ENCODE data around the gene VPS51.
"Not testable (repeated sequence)": the region's sequence is repeated elsewhere in the genome, so short reads cannot be mapped to it uniquely, and the experiment has no call there.

VPS51 gene

DNA sequence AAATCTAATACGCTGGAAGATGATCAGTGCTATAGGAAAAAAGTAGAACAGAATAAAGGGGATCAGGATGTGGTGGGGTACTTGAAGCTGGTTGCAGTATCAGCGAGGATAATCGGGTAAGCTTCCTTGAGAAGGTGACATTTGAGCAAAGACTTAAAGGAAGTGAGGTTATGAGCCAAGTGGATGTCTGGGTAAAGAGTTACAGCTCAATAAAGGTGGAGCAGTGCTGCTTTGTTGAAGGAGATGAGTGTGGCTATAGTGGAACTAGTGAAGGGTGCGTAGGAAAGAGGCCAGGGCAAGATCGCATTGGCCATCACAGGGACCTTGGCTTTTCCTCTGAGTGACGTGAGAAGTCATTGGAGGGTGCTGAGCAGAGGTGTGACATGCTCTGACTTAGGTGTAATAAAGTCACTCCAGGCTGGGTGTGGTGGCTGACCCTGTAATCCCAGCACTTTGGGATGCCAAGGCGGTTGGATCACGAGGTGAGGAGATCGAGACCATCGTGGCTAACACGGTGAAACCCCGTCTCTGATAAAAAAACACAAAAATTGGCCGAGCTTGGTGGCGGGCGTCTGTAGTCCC lies 40.6 kb downstream of the VPS51 start:
- DNase-seq: no peak

DNA sequence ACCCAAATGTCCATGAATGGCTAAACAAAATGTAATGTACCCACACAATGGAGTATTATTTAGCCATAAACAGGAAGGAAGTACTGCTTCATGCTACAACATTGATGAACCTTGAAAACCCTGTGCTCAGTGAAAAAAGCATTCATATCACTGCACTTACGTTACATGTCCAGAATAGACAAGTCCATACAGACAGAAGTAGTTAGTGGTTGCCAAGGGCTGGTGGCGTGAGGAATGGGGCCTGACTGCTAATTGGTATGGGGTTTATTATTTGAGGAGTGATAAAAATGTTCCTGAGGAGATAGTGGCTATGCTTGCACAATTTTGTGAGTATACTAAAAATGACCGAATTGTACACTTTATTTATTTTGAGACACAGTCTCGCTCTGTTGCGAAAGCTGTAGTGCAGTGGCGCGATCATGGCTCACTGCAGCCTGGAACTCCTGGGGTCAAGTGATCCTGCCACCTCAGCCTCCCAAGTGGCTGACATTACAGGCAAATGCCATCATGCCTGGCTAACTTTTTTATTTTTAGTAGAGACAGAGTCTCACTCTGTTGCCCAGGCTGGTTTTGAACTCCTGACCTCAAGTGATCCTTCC lies 46.0 kb downstream of the VPS51 start:
- no peak for DNase-seq

DNA sequence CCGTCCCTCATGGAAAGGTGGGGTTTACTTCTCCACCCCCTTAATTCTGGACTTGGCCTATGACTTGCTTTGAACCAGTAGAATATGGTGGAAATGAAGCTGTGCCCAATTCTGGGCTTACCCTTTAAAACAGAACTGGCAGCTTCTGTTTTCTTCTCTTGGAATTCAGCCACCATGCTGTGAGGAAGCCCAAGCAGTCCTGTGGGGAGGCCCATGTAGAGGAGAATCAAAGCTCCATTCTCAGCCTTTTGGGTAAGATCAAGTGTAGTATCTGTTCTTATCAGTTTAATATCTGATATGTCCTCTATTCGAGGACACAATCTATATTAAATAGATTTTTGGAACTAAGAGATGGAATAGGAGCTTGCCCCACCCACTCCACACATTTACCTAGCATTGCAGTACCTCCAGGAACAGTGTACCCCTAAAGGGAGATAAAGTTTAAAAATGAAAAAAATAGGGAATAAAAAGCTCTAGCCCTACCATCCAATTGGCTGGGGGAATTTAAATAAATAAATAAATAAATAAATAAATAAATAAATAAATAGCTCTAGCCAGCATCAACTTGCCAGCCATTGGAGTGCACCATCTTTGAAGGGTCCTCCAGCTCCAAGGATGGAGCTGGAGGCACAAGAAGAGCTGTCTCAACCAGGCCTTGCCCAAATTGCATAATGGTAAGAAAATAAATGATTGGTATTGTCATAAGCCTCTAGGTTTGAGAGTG lies 51.5 kb downstream of the VPS51 start:
- no peak for DNase-seq

DNA sequence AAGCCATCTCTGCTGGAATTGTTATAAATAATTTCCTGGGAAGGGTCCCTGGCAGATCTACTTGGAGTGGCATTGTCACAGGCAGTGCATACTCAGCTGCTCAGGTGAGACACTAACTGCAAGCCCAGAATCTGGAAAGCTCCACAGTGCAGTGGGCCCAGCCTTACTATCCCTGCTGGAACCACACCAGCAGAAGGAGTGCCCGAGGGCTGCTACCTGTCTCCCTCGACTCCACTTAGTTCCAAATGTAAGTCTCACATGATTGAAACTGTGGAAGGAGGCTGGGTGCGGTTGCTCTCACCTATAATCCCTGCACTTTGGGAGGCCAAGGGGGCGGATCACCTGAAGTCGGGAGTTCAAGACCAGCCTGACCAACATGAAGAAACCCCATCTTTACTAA lies 52.6 kb downstream of the VPS51 start:
- no peak for DNase-seq

DNA sequence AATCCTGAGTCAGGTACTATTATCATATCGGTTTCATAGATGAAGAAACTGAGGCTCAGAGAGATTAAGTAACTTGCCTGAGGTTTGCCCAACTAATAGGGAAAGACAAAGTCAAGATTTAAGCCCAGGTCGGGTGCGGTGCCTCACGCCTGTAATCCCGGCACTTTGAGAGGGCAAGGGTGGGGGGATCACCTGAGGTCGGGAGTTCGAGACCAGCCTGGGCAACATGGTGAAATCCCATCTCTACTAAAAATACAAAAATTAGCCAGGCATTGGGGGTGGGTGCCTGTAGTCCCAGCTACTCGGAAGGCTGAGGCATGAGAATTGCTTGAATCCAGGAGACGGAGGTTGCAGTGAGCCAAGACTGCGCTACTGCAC lies 54.1 kb downstream of the VPS51 start:
- not testable (repeated sequence) for DNase-seq

DNA sequence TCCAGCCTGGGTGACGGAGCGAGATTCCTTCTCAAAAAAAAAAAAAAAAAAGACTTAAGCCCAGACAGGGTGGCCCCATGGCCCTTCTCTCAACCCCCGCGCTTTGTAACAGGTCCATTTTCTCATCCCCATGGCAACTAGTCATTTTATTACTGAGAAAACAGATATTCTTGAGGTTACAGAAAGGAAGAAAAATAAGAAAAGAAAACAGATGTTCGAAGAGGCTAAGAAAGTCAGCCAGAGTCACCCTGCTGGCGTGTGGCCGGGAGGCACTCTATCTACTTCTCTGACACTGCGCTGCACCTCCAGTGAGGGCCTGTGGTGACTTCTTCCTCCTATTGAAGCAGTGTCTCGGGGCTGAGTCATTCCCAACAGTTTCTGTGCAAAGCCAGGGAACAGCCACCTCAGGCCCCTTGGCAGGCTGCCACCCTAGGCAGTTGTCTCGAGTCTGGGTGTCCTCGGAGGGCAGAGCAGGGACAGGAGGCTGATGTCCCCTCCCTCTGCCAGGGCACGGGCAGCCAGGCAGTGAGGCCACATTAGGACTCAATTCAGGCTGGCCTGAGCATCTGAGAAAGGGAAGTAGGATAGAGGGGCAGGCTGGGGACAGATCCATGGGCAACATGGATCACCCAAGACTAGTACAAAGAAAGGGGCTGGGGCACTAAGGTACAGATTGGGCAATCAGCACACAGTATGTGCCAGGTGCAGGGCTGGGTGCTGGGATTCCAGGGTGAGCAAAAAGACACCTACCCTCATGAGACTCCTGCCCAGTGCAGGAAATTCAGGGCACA lies 54.7 kb downstream of the VPS51 start:
- peak; percentile 89 for DNase-seq

DNA sequence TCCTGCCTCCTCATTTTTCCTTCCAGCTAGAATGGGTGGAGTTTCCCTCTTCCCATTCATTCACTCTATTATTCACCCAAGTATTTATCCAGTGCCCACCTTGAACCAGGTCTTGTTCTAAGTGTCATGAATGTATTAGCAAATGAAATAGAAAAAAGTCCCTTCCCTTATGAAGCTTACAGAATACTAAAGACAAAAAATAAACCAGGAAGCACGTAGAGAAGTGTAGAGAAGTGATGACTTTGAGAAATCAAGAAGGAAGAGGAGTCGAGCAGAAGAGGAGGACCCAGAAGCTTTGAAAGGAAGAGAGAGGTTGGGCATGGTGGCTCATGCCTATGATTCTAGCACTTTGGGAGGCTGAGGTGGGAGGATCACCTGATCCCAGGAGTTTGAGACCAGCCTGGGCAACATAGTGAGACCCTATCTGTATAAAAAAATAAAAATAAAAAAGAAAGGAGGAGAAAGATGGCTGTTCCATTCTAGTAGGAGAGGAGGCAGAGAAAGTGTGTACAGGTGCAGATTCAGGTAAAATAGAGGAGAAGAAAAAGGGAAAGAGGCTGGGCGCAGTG lies 55.4 kb downstream of the VPS51 start:
- DNase-seq: peak; percentile 48

DNA sequence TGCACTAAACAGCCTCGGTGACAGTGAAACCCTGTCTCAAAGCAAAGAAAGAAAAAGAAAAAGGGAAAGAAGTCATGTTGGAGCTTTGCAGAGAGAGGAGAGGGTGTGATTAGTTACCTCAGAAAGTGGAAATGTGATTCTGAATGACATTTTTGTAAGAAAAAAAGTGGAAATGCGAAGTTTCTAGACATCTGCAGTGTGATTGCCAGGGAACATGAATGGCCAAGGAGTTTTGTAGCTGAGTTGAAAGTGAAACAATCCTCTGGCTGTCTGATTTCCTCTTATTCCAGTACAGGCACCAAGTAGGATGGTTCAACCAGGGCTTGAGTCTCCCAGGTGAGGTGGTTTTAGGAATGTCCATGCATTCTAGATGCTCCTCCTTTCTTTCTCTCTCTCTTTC lies 56.1 kb downstream of the VPS51 start:
- DNase-seq: peak; percentile 73

DNA sequence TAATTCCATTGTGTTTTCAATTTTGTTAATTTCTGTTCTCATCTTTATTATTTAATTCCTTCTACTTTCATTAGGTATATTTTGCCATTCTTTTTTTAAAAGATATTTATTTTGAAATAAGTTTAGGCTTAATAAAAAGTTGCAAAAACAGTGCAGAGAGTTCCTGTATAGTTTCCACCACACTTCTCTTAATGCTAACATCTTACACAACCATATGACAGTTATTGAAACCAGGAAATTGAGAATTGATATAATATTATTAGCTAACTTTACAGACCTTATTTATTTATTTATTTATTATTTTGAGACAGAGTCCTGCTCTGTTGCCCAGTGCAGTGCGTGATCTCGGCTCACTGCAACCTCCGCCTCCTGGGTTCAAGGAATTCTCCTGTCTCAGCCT lies 60.2 kb downstream of the VPS51 start:
- DNase-seq: peak; percentile 54

DNA sequence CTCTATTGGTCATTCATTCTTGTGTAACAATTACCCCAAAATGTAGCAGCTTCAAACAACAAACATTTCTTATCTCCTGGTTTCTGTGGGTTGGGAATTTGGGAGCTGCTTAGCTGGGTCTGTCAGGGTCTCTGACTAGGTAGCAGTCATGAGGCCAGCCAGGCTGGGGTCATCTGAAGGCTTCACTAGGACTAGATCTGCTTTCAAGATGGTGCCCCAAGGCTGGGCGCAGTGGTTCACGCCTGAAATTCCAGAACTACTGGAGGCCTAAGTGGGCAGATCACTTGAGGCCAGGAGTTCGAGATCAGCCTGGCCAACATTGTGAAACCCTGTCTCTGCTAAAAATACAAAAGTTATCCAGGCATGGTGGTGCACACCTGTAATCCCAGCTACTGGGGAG lies 60.9 kb downstream of the VPS51 start:
- no peak for DNase-seq

DNA sequence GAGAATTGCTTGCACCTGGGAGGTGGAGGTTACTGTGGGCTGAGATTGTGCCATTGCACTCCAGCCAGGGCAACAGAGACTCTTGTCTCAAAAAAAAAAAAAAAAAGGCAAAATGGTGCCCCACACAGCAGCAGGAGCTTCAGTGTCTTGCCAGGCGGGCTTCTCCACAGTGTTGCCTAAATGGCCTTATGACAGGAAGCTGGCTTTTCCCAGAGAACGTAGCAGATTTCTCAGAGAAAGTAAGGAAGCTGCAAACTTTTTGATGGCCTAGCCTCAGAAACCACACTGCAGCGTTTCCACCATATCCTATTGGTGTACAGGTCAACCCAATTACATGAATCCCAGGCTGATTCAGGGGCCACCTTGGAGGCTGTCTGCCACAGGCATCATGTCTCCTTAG lies 61.3 kb downstream of the VPS51 start:
- peak; percentile 41 for DNase-seq

DNA sequence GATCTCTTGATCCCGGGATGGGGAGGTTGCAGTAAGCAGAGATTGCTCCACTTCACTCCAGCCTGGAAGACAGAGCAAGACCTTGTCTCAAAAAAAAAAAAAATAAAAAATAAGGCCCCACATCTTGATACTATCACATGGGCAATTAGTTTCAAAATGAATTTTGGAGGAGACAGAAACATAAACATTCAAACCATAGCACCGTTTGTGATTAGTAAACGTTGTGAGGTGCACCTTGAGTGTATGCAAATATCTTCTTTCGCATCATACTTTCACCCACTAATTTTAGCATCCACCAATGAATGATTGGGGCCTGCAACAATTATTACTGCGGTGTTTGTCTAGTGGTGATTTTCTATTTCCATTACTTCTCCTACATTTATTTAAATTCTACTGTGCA lies 63.0 kb downstream of the VPS51 start:
- DNase-seq: no peak

DNA sequence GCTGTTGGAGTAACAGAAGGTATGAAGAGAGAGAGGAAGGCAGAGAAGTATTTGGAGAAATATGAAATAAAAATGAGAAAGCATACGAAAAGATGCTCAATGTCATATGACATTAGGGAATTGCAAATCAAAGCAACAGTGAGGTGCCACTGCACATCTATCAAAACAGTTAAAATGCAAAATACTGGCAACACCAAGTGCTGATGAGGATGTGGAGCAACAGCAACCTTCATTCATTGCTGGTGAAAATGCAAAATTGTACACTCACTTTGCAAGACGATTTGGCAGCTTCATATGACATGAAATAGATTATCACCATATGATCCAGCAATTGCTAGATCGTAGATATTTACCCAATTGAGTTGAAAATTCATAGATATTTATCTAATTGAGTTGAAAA lies 64.6 kb downstream of the VPS51 start:
- DNase-seq: no peak

Data from inflammatory macrophage treated with lipopolysaccharide for 4 hours (primary cell).